Keratinocyte (primary cell): ENCODE results near the gene CISD3. TPM values are rescaled to one million over a fixed set of nuclear protein-coding genes. Genes with fewer than 3 reads are reported as not detected.

Source experiments
- DNase-seq: peaks from one replicate; pipeline ENCODE4 v3.0.0-alpha.2; 2011; ENCODE audit warnings: low read depth, missing footprints, low spot score
- FAIRE-seq: peaks from 2 replicates; lab custom pipeline; 2011; peaks lifted over from hg19 to GRCh38; lab: Jason Lieb, UNC
- H2AFZ ChIP-seq: 2 replicates; pipeline ENCODE4 v1.6.0; 2012; ENCODE audit warnings: low read length, control low read depth, inconsistent platforms; ENCODE audit not compliant: control insufficient read depth
- H3K27ac ChIP-seq: 2 replicates; pipeline ENCODE4 v1.5.1; 2011; ENCODE audit warnings: low read length; ENCODE audit not compliant: control insufficient read depth, insufficient read depth
- H3K27me3 ChIP-seq: 3 replicates; pipeline ENCODE4 v1.6.0; 2011; ENCODE audit warnings: low read length; ENCODE audit not compliant: control insufficient read depth, insufficient read depth; ENCODE audit errors: extremely low read depth
- H3K36me3 ChIP-seq, 2 experiments: 2 replicates in 1 of 2; 3 replicates in 1 of 2; pipeline ENCODE4 v1.5.1; 2011; ENCODE audit warnings: low read length in 2 of 2, mild to moderate bottlenecking in 1 of 2; ENCODE audit not compliant: control insufficient read depth in 2 of 2, insufficient read depth in 2 of 2; ENCODE audit errors: extremely low read depth in 1 of 2
- H3K4me1 ChIP-seq: 3 replicates; pipeline ENCODE4 v1.5.1; 2011; ENCODE audit warnings: low read length; ENCODE audit not compliant: control insufficient read depth, insufficient read depth; ENCODE audit errors: extremely low read depth
- H3K4me2 ChIP-seq: 3 replicates; pipeline ENCODE4 v1.6.0; 2011; ENCODE audit warnings: low read depth, low read length; ENCODE audit not compliant: control insufficient read depth, insufficient read depth; ENCODE audit errors: extremely low read depth
- H3K4me3 ChIP-seq, 3 experiments: fragments of 200-600 bp in 1 of 3; sonication (generic) in 1 of 3; 2 replicates in 2 of 3; 3 replicates in 1 of 3; pipeline ENCODE4 v1.5.1; 2011 to 2016; ENCODE audit warnings: low read length in 3 of 3, mild to moderate bottlenecking in 3 of 3, control low read depth in 2 of 3, inconsistent platforms in 1 of 3, low read depth in 1 of 3, mixed read lengths in 1 of 3, mixed run types in 1 of 3, moderate library complexity in 1 of 3; ENCODE audit not compliant: control insufficient read depth in 2 of 3, insufficient read depth in 2 of 3; ENCODE audit errors: extremely low read depth in 1 of 3
- H3K79me2 ChIP-seq: 2 replicates; pipeline ENCODE4 v1.6.0; 2012; ENCODE audit warnings: low read length; ENCODE audit not compliant: control insufficient read depth, insufficient read depth
- H3K9ac ChIP-seq: 3 replicates; pipeline ENCODE4 v1.6.0; 2011; ENCODE audit warnings: low read length; ENCODE audit not compliant: control insufficient read depth, insufficient read depth; ENCODE audit errors: extremely low read depth
- H3K9me1 ChIP-seq: 3 replicates; pipeline ENCODE4 v1.6.0; 2011; ENCODE audit warnings: low read length; ENCODE audit not compliant: control insufficient read depth, insufficient read depth; ENCODE audit errors: extremely low read depth
- H3K9me3 ChIP-seq: 2 replicates; pipeline ENCODE4 v1.5.1; 2012; ENCODE audit warnings: low read depth, low read length; ENCODE audit not compliant: control insufficient read depth
- H4K20me1 ChIP-seq: 3 replicates; pipeline ENCODE4 v1.6.0; 2011; ENCODE audit warnings: low read length; ENCODE audit not compliant: control insufficient read depth, insufficient read depth; ENCODE audit errors: extremely low read depth
- CTCF ChIP-seq, 3 experiments: IDR thresholded peaks in 1 of 3; conservative IDR thresholded peaks in 1 of 3; optimal IDR thresholded peaks in 1 of 3; 2 replicates in 2 of 3; 3 replicates in 1 of 3; pipeline versions ENCODE3 to v1.5.1; 2011; ENCODE audit warnings: low read length in 3 of 3, mild to moderate bottlenecking in 3 of 3, moderate library complexity in 2 of 3, control low read depth in 1 of 3, inconsistent platforms in 1 of 3; ENCODE audit not compliant: insufficient read depth in 2 of 3; ENCODE audit errors: extremely low read depth in 1 of 3
- EZH2 ChIP-seq: IDR thresholded peaks from one replicate; pipeline ENCODE4 v1.6.1; 2012; ENCODE audit warnings: inconsistent platforms, mild to moderate bottlenecking, low read length, moderate library complexity
- dilution Hi-C: fragments of 300-500 bp; cut with MboI; formaldehyde crosslinking; loops from one replicate; pipeline ENCODE4 v1.7.0; 2020; ENCODE audit warnings: low sequenced_read_pairs; ENCODE audit not compliant: extremely low pct_ligation_motif_present
- polyA plus RNA-seq, 5 experiments: library from polyadenylated mRNA; depleted of rRNA in 3 of 5; stranded (reverse) in 3 of 5; stranded (forward) in 1 of 5; unstranded in 1 of 5; fragments of >200 nt; gene quantifications; 1 replicate in 1 of 5; 2 replicates in 3 of 5; 3 replicates in 1 of 5; pipeline versions ENCODE4 v1.2.1 to v1.2.3, GENCODE V29; 2011 to 2012; ENCODE audit warnings: missing spikeins in 2 of 5, low read depth in 1 of 5, low replicate concordance in 1 of 5

Gene CISD3
- polyA plus RNA-seq, 1 donor (not counting 4 experiments of a cell fraction or from before 2014, with no cell fraction given): 17.1 TPM

DNA sequence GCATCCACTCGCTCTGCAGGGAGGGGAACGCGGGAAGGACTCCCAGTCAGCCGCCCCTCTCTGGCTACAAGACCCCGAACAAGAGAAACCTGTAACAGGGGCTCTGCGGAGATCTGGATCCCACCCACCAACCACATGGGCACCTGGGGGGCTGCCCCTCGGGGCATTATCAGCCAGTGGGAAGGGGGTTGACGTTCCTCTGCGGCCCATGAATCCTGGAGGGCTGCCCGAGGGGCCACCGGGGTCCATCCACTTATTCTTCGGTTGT is 19.8 kb downstream of the CISD3 start:
- peak overlapping the region; percentile 64 for H2AFZ ChIP-seq
- H3K4me1 ChIP-seq: peaks cover 27% of the 10 kb centered on the region
- H3K9me3 ChIP-seq: no peaks in the 10 kb centered on the region
- peaks cover 2 to 8% of the 10 kb centered on the region in 2 experiments for H3K36me3 ChIP-seq
- H3K4me3 ChIP-seq: peak overlapping the region; percentile 73 to 95 (median 82)
- no peak overlapping the region for H3K27ac ChIP-seq
- H3K79me2 ChIP-seq: peaks cover 48% of the 10 kb centered on the region
- no peak for FAIRE-seq
- no peaks in the 10 kb centered on the region for H3K27me3 ChIP-seq
- H3K4me2 ChIP-seq: peak overlapping the region; percentile 87
- peaks cover 7% of the 10 kb centered on the region for H3K9me1 ChIP-seq
- DNase-seq: no peak
- peak overlapping the region; percentile 28 for H3K9ac ChIP-seq
- dilution Hi-C loops: no loop called here
- TF ChIP-seq CTCF (optimal IDR thresholded peaks at IDR 0.05 in 1 of 3, IDR thresholded peaks at IDR 0.05 in 1 of 3, conservative IDR thresholded peaks at IDR 0.05 in 1 of 3; ENCODE audit: extremely low read depth in 1 of 3, insufficient read depth in 2 of 3, low read length in 3 of 3) (no peak), EZH2 (no peak)
- peaks cover 2% of the 10 kb centered on the region for H4K20me1 ChIP-seq

DNA sequence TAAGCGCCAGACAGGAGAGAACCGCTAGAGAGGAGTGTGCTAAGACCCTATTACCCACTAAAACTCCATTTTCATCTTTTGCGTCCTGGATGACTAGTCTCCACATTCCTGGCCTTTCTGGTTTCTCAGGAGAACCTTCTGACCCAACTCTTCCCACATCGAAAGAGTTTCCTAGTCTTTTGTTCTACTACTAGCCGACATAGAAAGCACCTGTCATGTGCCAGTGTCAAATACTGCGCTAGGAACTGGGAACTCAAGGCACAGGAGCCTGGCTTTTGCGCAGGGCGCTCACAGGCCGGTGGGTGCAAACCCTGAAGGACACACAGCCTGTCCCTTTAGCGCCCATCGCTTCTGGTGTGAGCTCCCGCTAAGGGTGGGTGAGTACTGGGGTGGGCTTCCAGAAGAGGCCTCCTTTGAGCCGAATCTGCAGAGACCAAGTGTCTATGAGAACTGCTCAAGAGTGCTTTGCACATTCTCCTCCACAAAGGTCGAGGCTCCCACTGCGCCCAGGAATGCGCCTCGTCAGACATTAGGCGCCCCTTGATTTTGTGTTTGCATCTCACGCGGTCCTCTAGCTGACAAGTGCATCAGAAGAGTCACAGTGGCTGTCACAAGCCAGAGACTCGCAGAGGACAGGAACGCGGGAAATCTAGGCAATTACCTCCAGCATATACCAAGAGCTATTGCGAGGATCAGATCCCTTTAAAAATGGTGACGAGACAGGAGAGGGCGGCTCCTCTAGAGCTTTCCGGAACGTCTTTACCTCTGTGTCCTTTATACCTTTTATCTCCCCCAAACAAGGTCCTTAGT is 20.4 kb downstream of the CISD3 start:
- DNase-seq (no peak), FAIRE-seq (no peak)
- Histone ChIP-seq H3K4me3 (peak overlapping the region; percentile 73 to 100 (median 95)), H3K79me2 (peaks cover 46% of the 10 kb centered on the region), H2AFZ (peak overlapping the region; percentile 3), H3K27me3 (no peaks in the 10 kb centered on the region), H3K9me1 (peaks cover 7% of the 10 kb centered on the region), H4K20me1 (peaks cover 2% of the 10 kb centered on the region), H3K9ac (peak overlapping the region; percentile 29), H3K27ac (peak overlapping the region; percentile 45), H3K36me3 (peaks cover 2 to 10% of the 10 kb centered on the region in 2 experiments), H3K4me1 (peaks cover 27% of the 10 kb centered on the region), H3K4me2 (peak overlapping the region; percentile 87), H3K9me3 (no peaks in the 10 kb centered on the region)
- TF ChIP-seq EZH2: no peak
- TF ChIP-seq CTCF (optimal IDR thresholded peaks at IDR 0.05 in 1 of 3, IDR thresholded peaks at IDR 0.05 in 1 of 3, conservative IDR thresholded peaks at IDR 0.05 in 1 of 3; ENCODE audit: extremely low read depth in 1 of 3, insufficient read depth in 2 of 3, low read length in 3 of 3): no peak
- dilution Hi-C loops: no loop called here
